ENCODE results near the gene RPS6KL1.

Gene RPS6KL1

GRCh38 chr14:74861734-74862090 lies 61.3 kb downstream of the RPS6KL1 start:
- no peaks in the 10 kb centered on the region for H3K27me3 Mint-ChIP-seq
- H3K4me3 Mint-ChIP-seq = no peak overlapping the region
- H3K36me3 Mint-ChIP-seq = peaks cover 1 to 3% of the 10 kb centered on the region in 2 donors
- no peak overlapping the region for H3K27ac Mint-ChIP-seq
- ATAC-seq (replicated peaks) (no peak), DNase-seq (no peak)
- no peaks in the 10 kb centered on the region for H3K9me3 Mint-ChIP-seq
- peaks cover 9 to 10% of the 10 kb centered on the region in 2 donors for H3K4me1 Mint-ChIP-seq

GRCh38 chr14:74860899-74861733 lies 61.9 kb downstream of the RPS6KL1 start:
- no peak overlapping the region for H3K4me3 Mint-ChIP-seq

GRCh38 chr14:74859757-74860552 lies 63.1 kb downstream of the RPS6KL1 start:
- peaks cover 9 to 10% of the 10 kb centered on the region in 2 donors for H3K4me1 Mint-ChIP-seq
- H3K4me3 Mint-ChIP-seq = no peak overlapping the region
- H3K27ac Mint-ChIP-seq = no peak overlapping the region
- H3K27me3 Mint-ChIP-seq = no peaks in the 10 kb centered on the region
- peaks cover 3 to 11% of the 10 kb centered on the region in 2 donors for H3K36me3 Mint-ChIP-seq
- ATAC-seq (replicated peaks) (no peak), DNase-seq (no peak)
- no peaks in the 10 kb centered on the region for H3K9me3 Mint-ChIP-seq

More at GRCh38 chr14:74860899-74861733, 61.9 kb downstream of the RPS6KL1 start:
- H3K27me3 Mint-ChIP-seq = no peaks in the 10 kb centered on the region
- H3K36me3 Mint-ChIP-seq = peaks cover 2 to 4% of the 10 kb centered on the region in 2 donors
- no peaks in the 10 kb centered on the region for H3K9me3 Mint-ChIP-seq
- no peak overlapping the region for H3K27ac Mint-ChIP-seq
- H3K4me1 Mint-ChIP-seq = peaks cover 9 to 10% of the 10 kb centered on the region in 2 donors
- DNase-seq (peak; percentile 65), ATAC-seq (replicated peaks) (peak; percentile 89 to 91)

GRCh38 chr14:74858022-74858421 lies 65.0 kb downstream of the RPS6KL1 start:
- no peaks in the 10 kb centered on the region for H3K9me3 Mint-ChIP-seq
- no peaks in the 10 kb centered on the region for H3K27me3 Mint-ChIP-seq
- no peak overlapping the region for H3K27ac Mint-ChIP-seq
- ATAC-seq (replicated peaks) = no peak
- H3K36me3 Mint-ChIP-seq = peaks cover 3 to 11% of the 10 kb centered on the region in 2 donors
- peaks cover 3 to 5% of the 10 kb centered on the region in 2 donors for H3K4me1 Mint-ChIP-seq
- DNase-seq = no peak
- no peak overlapping the region for H3K4me3 Mint-ChIP-seq

GRCh38 chr14:74856366-74856765 lies 66.7 kb downstream of the RPS6KL1 start:
- Mint-ChIP-seq H3K4me3 (no peak overlapping the region), H3K4me1 (peaks cover 7 to 9% of the 10 kb centered on the region in 2 donors), H3K27me3 (no peaks in the 10 kb centered on the region), H3K9me3 (no peaks in the 10 kb centered on the region), H3K36me3 (peaks cover 3 to 11% of the 10 kb centered on the region in 2 donors), H3K27ac (no peak overlapping the region)
- no peak for DNase-seq
- ATAC-seq (replicated peaks) = no peak

- Mint-ChIP-seq H3K4me3 (no peak overlapping the region), H3K4me1 (peaks cover 5 to 9% of the 10 kb centered on the region in 2 donors), H3K36me3 (peaks cover 3 to 11% of the 10 kb centered on the region in 2 donors), H3K27me3 (no peaks in the 10 kb centered on the region), H3K9me3 (no peaks in the 10 kb centered on the region), H3K27ac (no peak overlapping the region)
- no peak for DNase-seq
- peak in 1 of 2 donors; percentile 27 for ATAC-seq (replicated peaks)
Observed at GRCh38 chr14:74855945-74856344, 67.1 kb downstream of the RPS6KL1 start.

GRCh38 chr14:74855021-74855420 lies 68.0 kb downstream of the RPS6KL1 start:
- Mint-ChIP-seq H3K27ac (no peak overlapping the region), H3K4me3 (no peak overlapping the region), H3K9me3 (no peaks in the 10 kb centered on the region), H3K4me1 (peaks cover 4 to 9% of the 10 kb centered on the region in 2 donors), H3K36me3 (peaks cover 3 to 11% of the 10 kb centered on the region in 2 donors), H3K27me3 (no peaks in the 10 kb centered on the region)
- ATAC-seq (replicated peaks) (no peak), DNase-seq (no peak)
